Measurements from ENCODE around the gene IGFBP4.

IGFBP4 gene

GRCh38 chr17:40472733-40473452, 29.6 kb downstream of the IGFBP4 start:
- DNase-seq = peak in 1 of 2 experiments; percentile 15

GRCh38 chr17:40473573-40474365, 30.5 kb downstream of the IGFBP4 start:
- DNase-seq = no peak

DNA sequence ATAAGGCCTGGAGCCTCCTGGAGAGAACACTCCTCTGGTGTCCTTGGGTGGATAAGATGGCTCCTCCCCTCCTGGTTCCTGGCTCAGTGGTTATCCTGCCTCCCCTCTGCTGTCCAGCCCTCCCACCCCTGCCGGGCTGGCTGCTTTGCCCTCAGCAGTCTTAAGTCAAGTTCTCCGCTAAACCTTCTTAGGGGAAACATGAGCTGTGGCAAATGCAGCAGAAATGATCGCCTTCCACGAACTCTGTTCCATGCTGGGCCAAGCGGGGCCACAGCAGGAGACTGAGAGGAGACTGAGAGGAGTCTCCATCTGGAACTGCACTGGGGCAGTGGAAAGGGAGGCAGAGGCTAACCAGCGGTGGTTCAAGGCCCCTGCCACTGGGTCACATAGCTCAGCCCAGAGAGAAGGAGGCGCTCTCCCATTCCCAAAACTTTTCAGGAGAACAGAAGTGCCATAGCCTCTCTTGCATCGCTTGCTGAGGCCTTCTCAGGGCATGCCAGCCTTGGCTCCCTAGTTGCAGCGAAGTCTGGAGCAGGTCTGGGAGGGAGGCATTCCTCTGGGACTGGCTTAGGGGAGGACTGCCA, 31.3 kb downstream of the IGFBP4 start:
- no peak for DNase-seq

GRCh38 chr17:40475234-40475908, 32.1 kb downstream of the IGFBP4 start:
- no peak for DNase-seq

GRCh38 chr17:40477796-40478195, 34.5 kb downstream of the IGFBP4 start:
- DNase-seq = no peak

DNA sequence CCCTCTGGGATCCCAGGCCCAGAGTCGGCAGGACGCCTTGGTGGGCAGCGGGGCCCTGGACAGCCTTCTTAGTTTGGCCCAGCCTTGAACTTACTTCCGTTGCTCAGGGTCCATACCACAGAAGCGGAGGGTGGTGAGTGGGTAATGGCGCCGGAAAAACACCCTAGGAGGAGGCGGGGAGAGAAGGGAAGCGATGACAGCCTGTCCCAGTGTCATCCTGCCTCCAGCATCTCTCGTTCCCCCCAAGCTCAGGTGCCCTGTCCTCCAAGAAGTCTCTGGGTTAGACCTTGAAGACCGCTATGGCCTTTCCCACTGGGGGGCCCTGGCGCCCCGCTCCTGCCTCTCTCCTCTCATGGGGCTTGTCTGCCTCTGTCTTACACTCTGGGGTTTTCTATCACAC, 35.2 kb downstream of the IGFBP4 start:
- DNase-seq = no peak

DNA sequence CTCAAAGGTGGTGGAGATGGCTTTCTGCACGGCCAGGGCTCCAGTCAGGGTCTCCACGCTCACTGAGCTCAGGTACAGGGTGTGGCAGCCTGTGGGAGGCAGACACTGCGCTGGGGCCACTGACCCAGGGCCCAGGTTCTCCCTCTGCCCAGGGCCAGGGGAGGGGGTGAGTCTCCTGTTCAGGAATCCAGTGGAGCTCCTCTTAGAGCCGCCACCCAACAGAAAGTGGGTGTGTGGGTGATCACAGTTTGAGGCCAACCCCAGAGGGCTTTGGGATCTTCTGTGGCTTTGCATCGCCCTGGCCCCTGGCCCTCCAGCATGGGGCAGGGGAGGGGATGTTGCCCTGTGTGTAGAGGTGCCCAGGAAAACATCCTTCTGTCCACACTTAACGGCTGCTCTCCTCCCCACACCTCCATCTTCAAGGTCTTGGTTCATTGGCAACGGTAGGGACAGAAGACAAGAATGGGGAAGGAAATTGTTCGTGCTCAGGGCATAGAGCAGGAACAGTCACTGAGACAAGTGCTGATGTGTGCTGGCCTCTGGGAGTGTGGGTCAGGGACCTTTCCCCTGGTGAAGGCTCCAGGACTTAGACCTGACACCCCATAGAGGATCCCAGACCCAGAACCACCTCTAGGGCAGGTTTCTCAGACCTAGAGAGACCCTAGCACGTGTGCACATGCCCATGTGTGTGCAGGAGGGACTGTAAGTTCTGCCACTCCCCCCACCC, 36.7 kb downstream of the IGFBP4 start:
- no peak for DNase-seq

DNA sequence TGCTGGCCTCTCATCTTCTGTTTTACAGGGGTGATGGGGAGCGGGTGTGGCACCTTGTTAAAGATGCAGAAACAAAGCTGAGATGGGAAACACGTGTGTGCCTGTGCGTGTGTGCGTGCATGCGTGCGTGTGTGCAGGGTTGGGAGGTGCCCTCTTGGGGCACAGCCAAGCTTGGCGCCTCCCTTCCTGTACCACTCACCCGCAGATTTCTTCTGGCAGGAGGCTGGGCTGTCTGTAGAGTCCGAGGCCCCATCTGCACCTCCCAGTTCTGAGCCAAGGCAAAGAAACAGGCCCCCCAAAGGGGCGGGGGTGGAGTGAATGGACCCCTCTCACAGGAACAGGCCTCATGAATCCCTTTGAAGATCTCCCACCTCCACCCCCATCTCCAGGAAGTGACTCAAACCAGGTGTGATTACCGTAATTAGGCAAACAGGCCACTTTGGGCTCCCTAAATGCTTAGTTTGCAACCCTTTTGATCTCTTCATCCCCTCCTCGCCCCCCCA, 37.3 kb downstream of the IGFBP4 start:
- peak in 1 of 2 experiments; percentile 17 for DNase-seq

GRCh38 chr17:40481106-40481505, 37.9 kb downstream of the IGFBP4 start:
- no peak for DNase-seq

DNA sequence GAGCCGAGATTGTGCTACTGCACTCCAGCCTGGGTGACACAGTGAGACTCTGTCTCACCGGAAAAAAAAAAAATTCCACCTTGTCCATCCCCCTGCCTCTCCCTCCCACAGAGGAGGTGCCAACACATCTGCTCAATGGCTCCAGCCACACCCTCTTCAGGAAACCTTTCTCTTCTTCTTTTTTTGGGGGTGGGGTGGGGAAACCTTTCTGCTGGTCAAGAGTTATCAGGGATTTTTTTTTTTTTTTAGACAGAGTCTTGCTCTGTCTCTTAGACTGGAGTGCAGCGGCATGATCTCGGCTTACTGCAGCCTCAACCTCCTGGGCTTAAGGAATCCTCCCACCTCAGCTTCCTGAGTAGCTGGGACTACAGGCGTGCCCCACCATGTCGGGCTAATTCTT, 39.5 kb downstream of the IGFBP4 start:
- no peak for DNase-seq

- DNase-seq = no peak
Measured at GRCh38 chr17:40483679-40484078, 40.4 kb downstream of the IGFBP4 start.

GRCh38 chr17:40484285-40484972, 41.2 kb downstream of the IGFBP4 start:
- DNase-seq = no peak

GRCh38 chr17:40484973-40485530, 41.8 kb downstream of the IGFBP4 start:
- no peak for DNase-seq

- DNase-seq = peak; percentile 83 to 94
Measured at GRCh38 chr17:40485851-40486521, 42.7 kb downstream of the IGFBP4 start.

DNA sequence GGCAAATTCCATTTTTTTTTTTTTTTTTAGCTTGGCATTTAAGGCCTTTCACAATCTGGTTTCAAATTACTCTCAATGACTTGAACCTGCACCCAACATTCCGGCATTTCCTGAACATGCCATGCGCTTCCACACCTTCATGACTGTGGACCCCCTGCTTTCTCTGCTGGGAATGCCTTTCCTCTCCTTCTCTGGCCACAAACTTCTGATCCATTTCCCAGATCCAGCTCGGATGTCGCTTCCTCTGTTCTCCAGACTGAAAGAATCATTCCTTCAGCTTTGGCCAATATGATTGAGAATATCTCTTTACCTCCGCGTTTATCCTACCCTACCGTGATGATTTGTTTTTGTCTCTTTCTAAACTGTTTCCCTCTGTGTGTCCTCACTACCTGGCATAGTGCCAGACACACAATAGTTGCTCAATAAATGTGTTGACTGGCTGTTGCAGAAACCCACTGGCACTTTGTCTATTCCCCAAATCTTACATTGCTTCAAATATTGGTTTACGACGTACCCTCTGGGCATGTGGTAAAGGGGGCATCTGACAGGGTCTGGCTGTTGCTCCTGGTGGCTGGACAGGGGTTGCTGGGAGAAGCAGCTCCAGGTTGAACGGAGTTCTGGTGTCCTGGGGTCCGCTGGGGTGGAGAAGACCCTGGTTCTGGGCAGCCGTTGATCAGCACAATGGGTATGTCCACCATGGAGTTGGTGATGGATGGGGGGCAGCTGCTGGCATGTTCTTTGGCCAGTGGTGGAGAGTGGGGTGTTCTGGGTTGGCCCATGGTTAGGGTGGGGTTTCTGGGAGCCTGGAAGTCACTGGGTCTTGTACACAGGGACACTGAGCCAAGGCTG, 43.5 kb downstream of the IGFBP4 start:
- peak; percentile 69 to 94 for DNase-seq

- no peak for DNase-seq
Measured at GRCh38 chr17:40487371-40488020, 44.2 kb downstream of the IGFBP4 start.

- no peak for DNase-seq
Measured at GRCh38 chr17:40490289-40490853, 47.1 kb downstream of the IGFBP4 start.

DNA sequence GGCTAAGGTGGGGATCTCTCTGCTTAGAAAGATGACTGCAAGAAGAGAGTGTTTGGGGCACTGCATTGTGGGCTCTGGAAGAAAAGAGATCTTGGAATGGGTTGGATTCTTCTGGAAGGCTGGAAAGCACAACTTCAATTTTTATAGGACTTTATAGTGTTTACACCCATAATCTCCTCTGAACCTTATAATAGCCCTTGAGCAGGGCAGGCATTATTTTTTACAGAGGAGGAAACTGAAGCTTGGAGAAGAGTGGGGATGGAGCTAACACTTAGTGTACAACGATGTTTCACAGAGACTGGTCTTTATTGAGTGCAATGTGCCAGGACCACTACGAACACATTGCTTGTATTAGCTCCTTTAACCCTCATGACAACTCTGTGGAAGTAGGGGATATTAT, 47.7 kb downstream of the IGFBP4 start:
- no peak for DNase-seq

- no peak for DNase-seq
Measured at GRCh38 chr17:40491486-40491885, 48.2 kb downstream of the IGFBP4 start.

Measured in SW 1271 (cell line).